GM12878 (cell line): ENCODE measurements around the gene GVQW3. TPM values are rescaled to one million over a fixed set of nuclear protein-coding genes. Genes with fewer than 3 reads are reported as not detected.

ENCODE experiments used
- ATAC-seq: fragments of 200-7000 bp; cut with Tn5 transposase; 3 replicates; pipeline ENCODE4 v1.9.1; 2020; ENCODE audit warnings: mild to moderate bottlenecking, moderate library complexity
- BruUV-seq: library from RNA; stranded (reverse); fragments of 400-500 nt; replicated peaks from 2 replicates; lab custom pipeline; 2021; lab: Mats Ljungman, UMichigan
- CTCF ChIA-PET: fragments of 300-600 bp; sonication (Branson Sonifier 250); formaldehyde crosslinking; extraction: SDS; loops from one replicate; lab custom pipeline; 2021; ENCODE audit warnings: inconsistent platforms; lab: Yijun Ruan, JAX
- POLR2A ChIA-PET: fragments of 350-600 bp; formaldehyde crosslinking; extraction: SDS; loops from one replicate; lab custom pipeline; 2021; ENCODE audit warnings: inconsistent platforms; lab: Charles Lee
- RAD21 ChIA-PET: fragments of 300-600 bp; sonication (Branson Sonifier 250); formaldehyde crosslinking; loops from one replicate; lab custom pipeline; 2023; ENCODE audit warnings: antibody characterized with exemption; ENCODE audit not compliant: unreplicated experiment; lab: Charles Lee
- SMC1A ChIA-PET: fragments of 300-600 bp; sonication (Branson Sonifier 250); formaldehyde crosslinking; loops from one replicate; lab custom pipeline; 2023; ENCODE audit not compliant: unreplicated experiment, uncharacterized antibody; lab: Charles Lee
- DNase-seq: peaks from one replicate; pipeline ENCODE4 v3.0.0-alpha.2; 2011; ENCODE audit warnings: low read depth, low spot score
- FAIRE-seq: peaks from 3 replicates; lab custom pipeline; 2011; peaks lifted over from hg19 to GRCh38; lab: Jason Lieb, UNC
- H2AFZ ChIP-seq: 2 replicates; pipeline ENCODE4 v1.6.0; 2011; ENCODE audit warnings: low read depth, low read length, control low read depth; ENCODE audit not compliant: control insufficient read depth
- H3K27ac ChIP-seq: 2 replicates; pipeline ENCODE4 v1.5.1; 2011; ENCODE audit warnings: control low read depth; ENCODE audit not compliant: control insufficient read depth, insufficient read depth
- H3K27me3 ChIP-seq, 2 experiments: replicated peaks in 1 of 2; 2 replicates each; pipeline versions ENCODE4 v1.6.0 to v1.6.1; 2011; ENCODE audit warnings: low read length in 1 of 2; ENCODE audit not compliant: control insufficient read depth in 2 of 2, insufficient read depth in 2 of 2
- H3K36me3 ChIP-seq, 2 experiments: 2 replicates each; pipeline ENCODE4 v1.5.1; 2011; ENCODE audit warnings: low read length in 1 of 2; ENCODE audit not compliant: control insufficient read depth in 2 of 2, insufficient read depth in 2 of 2
- H3K4me1 ChIP-seq: 2 replicates; pipeline ENCODE4 v1.6.1; 2011; ENCODE audit warnings: mild to moderate bottlenecking, low read length, moderate library complexity, mixed read lengths; ENCODE audit not compliant: control insufficient read depth, insufficient read depth
- H3K4me2 ChIP-seq: 2 replicates; pipeline ENCODE4 v1.6.0; 2011; ENCODE audit warnings: control low read depth; ENCODE audit not compliant: control insufficient read depth, insufficient read depth
- H3K4me3 ChIP-seq: fragments of 200-600 bp; sonication (generic); 2 replicates; pipeline ENCODE4 v1.5.1; 2016
- H3K79me2 ChIP-seq: 2 replicates; pipeline ENCODE4 v1.6.0; 2011; ENCODE audit warnings: low read length; ENCODE audit not compliant: control insufficient read depth, insufficient read depth
- H3K9ac ChIP-seq: 2 replicates; pipeline ENCODE4 v1.8.0; 2011; ENCODE audit warnings: low read length, control low read depth, mixed read lengths; ENCODE audit not compliant: control insufficient read depth, insufficient read depth
- H3K9me3 ChIP-seq: replicated peaks from 3 replicates; pipeline ENCODE4 v1.5.1; 2011; ENCODE audit warnings: mild to moderate bottlenecking, low read length; ENCODE audit not compliant: control insufficient read depth, insufficient read depth
- H4K20me1 ChIP-seq: 2 replicates; pipeline ENCODE4 v1.6.0; 2011; ENCODE audit not compliant: control insufficient read depth, insufficient read depth
- BACH1 ChIP-seq: fragments of 450-650 bp; IDR thresholded peaks from 2 replicates; pipeline ENCODE4 v1.6.1; 2017; ENCODE audit warnings: mild to moderate bottlenecking, borderline replicate concordance
- CBX5 ChIP-seq: sonication (generic); IDR thresholded peaks from 2 replicates; pipeline ENCODE4 v1.6.1; 2016; ENCODE audit warnings: low read depth, moderate library complexity, mild to moderate bottlenecking, inconsistent platforms
- RAD21 ChIP-seq: IDR thresholded peaks from 2 replicates; pipeline ENCODE4 v1.6.1; 2011; ENCODE audit warnings: mild to moderate bottlenecking, low read depth, low read length, moderate library complexity; ENCODE audit not compliant: insufficient read depth
- SMC3 ChIP-seq: IDR thresholded peaks from 2 replicates; pipeline ENCODE4 v1.6.1; 2011; ENCODE audit warnings: low read length, improper control_type of control experiment, borderline replicate concordance
- SUPT20H ChIP-seq: IDR thresholded peaks from 2 replicates; pipeline ENCODE4 v1.6.1; 2011; ENCODE audit warnings: low read depth, mild to moderate bottlenecking, low read length, moderate library complexity, borderline replicate concordance; ENCODE audit not compliant: control insufficient read depth
- WGBS: methylation state at CpG from one replicate; pipeline ENCODE4 v1.1.6; 2016; ENCODE audit warnings: low lambda C conversion rate; ENCODE audit not compliant: insufficient replicate concordance, insufficient coverage; ENCODE audit errors: missing lambda C conversion rate; 5-methylcytosine and 5-hydroxymethylcytosine counted together
- in situ Hi-C: fragments of 300-500 bp; cut with MboI; formaldehyde crosslinking; loops from 9 replicates; pipeline ENCODE4 v1.14.3; 2018; ENCODE audit warnings: mixed read lengths
- intact Hi-C: fragments of 100-400 bp; cut with micrococcal nuclease; formaldehyde crosslinking; loops from one replicate; pipeline ENCODE4 v1.14.2; 2022; ENCODE audit not compliant: unreplicated experiment
- polyA plus RNA-seq, 11 experiments: library from polyadenylated mRNA; depleted of rRNA in 4 of 11; unstranded in 6 of 11; stranded (reverse) in 5 of 11; fragments of >200 nt; fragmentation: Nextera tagmentation in 4 of 11; fragmentation: Illumina TruSeq in 1 of 11; extraction: Ambion mirVana in 4 of 11; extraction: Trizol in 1 of 11; gene quantifications; 1 replicate in 1 of 11; 2 replicates in 10 of 11; pipeline versions ENCODE4 v1.2.1 to v1.2.3, GENCODE V29; 2011 to 2016; ENCODE audit warnings: inconsistent platforms in 2 of 11, missing spikeins in 2 of 11, low read depth in 1 of 11
- total RNA-seq, 4 experiments: library from RNA; depleted of rRNA in 3 of 4; stranded (reverse); fragments of >200 nt in 3 of 4; fragmentation: Illumina TruSeq in 1 of 4; extraction: Trizol in 1 of 4; gene quantifications; 2 replicates each; pipeline versions ENCODE4 v1.2.1 to v1.2.3, GENCODE V29; 2013 to 2021
- TF ChIP-seq, protein P1 (sequence below): IDR thresholded peaks from 2 replicates; pipeline ENCODE4 v1.6.1; 2012; ENCODE audit warnings: mild to moderate bottlenecking, low read depth, low read length
- TF ChIP-seq, protein P2 (sequence below), 3 experiments: IDR thresholded peaks in 2 of 3; conservative IDR thresholded peaks in 1 of 3; 2 replicates each; pipeline ENCODE4 v1.5.1; 2011; ENCODE audit warnings: low read depth in 3 of 3, low read length in 3 of 3, mild to moderate bottlenecking in 3 of 3, control low read depth in 2 of 3, moderate library complexity in 2 of 3, inconsistent platforms in 1 of 3, mixed read lengths in 1 of 3; ENCODE audit not compliant: control insufficient read depth in 2 of 3, insufficient read depth in 1 of 3; ENCODE audit errors: extremely low read depth in 1 of 3

GVQW3 gene
- total and polyA plus RNA-seq, 10 of the 15 experiments (the other 5 are each of a cell fraction or from before 2014, with no cell fraction given), result 0.13 to 3.3 (median 1.7) TPM

DNA sequence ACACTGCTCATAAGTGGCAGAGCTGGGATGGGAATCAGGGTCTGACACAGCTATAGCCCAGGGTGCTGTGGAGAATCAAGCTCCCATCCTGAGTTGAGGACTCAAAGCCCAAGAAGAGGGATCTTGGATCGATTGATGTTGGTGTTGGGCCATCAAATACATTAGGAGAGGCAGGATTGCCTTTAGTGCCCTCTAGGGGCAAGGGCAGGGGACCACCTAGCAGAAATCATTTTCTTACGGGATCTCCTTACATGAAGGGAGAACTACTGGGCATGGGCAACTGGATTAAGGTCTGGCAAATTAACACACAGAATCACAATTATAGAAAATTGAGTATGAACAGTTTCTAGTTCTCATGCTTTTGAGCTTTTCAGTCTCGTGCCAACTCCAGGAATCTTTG, 38.8 kb downstream of the GVQW3 start:
- ATAC-seq (peak; percentile 48), DNase-seq (no peak), FAIRE-seq (no peak)
- whole genome bisulfite sequencing, result 32% methylated on average over 3 of the region's 3 CpGs
- H3K4me3 ChIP-seq, result no peak overlapping the region
- intact Hi-C loops, result no loop called here
- no peak overlapping the region for H3K9ac ChIP-seq
- H3K4me2 ChIP-seq, result no peak overlapping the region
- no peaks in the 10 kb centered on the region for H3K36me3 ChIP-seq
- RAD21 ChIA-PET, result no interaction called here
- POLR2A ChIA-PET, result no interaction called here
- no TSS peak for BruUV-seq
- H4K20me1 ChIP-seq, result no peaks in the 10 kb centered on the region
- no peak for TF ChIP-seq BACH1
- no peak for TF ChIP-seq CBX5
- TF ChIP-seq, protein P1, sequence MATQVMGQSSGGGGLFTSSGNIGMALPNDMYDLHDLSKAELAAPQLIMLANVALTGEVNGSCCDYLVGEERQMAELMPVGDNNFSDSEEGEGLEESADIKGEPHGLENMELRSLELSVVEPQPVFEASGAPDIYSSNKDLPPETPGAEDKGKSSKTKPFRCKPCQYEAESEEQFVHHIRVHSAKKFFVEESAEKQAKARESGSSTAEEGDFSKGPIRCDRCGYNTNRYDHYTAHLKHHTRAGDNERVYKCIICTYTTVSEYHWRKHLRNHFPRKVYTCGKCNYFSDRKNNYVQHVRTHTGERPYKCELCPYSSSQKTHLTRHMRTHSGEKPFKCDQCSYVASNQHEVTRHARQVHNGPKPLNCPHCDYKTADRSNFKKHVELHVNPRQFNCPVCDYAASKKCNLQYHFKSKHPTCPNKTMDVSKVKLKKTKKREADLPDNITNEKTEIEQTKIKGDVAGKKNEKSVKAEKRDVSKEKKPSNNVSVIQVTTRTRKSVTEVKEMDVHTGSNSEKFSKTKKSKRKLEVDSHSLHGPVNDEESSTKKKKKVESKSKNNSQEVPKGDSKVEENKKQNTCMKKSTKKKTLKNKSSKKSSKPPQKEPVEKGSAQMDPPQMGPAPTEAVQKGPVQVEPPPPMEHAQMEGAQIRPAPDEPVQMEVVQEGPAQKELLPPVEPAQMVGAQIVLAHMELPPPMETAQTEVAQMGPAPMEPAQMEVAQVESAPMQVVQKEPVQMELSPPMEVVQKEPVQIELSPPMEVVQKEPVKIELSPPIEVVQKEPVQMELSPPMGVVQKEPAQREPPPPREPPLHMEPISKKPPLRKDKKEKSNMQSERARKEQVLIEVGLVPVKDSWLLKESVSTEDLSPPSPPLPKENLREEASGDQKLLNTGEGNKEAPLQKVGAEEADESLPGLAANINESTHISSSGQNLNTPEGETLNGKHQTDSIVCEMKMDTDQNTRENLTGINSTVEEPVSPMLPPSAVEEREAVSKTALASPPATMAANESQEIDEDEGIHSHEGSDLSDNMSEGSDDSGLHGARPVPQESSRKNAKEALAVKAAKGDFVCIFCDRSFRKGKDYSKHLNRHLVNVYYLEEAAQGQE, result no peak
- TF ChIP-seq RAD21, result peak; percentile 47
- no peak for TF ChIP-seq SUPT20H
- TF ChIP-seq, protein P2, sequence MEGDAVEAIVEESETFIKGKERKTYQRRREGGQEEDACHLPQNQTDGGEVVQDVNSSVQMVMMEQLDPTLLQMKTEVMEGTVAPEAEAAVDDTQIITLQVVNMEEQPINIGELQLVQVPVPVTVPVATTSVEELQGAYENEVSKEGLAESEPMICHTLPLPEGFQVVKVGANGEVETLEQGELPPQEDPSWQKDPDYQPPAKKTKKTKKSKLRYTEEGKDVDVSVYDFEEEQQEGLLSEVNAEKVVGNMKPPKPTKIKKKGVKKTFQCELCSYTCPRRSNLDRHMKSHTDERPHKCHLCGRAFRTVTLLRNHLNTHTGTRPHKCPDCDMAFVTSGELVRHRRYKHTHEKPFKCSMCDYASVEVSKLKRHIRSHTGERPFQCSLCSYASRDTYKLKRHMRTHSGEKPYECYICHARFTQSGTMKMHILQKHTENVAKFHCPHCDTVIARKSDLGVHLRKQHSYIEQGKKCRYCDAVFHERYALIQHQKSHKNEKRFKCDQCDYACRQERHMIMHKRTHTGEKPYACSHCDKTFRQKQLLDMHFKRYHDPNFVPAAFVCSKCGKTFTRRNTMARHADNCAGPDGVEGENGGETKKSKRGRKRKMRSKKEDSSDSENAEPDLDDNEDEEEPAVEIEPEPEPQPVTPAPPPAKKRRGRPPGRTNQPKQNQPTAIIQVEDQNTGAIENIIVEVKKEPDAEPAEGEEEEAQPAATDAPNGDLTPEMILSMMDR (IDR thresholded peaks at IDR 0.05 in 2 of 3, conservative IDR thresholded peaks at IDR 0.05 in 1 of 3; ENCODE audit: control insufficient read depth in 2 of 3, extremely low read depth in 1 of 3, insufficient read depth in 1 of 3, low read depth in 3 of 3, low read length in 3 of 3), result peak; percentile 45 to 66 (median 57); a peak in 5 of 6 replicates
- peak; percentile 21; the same call in 1 of the 2 replicates for TF ChIP-seq SMC3
- CTCF ChIA-PET, result interaction anchor here (0.7 to 1.5 kb wide), 7 partner anchors 9 to 212 kb away, joined by 3 to 4 read pairs (median 3); no protein-coding TSS in a partner anchor
- no peak overlapping the region for H3K27ac ChIP-seq
- H3K9me3 ChIP-seq, result no peaks in the 10 kb centered on the region
- H3K4me1 ChIP-seq, result peaks cover 5% of the 10 kb centered on the region
- H3K79me2 ChIP-seq, result no peaks in the 10 kb centered on the region
- no peaks in the 10 kb centered on the region for H3K27me3 ChIP-seq
- in situ Hi-C loops, result no loop called here
- SMC1A ChIA-PET, result interaction anchor here (1.2 to 1.3 kb wide), 2 partner anchors 22 to 27 kb away, joined by 3 read pairs; no protein-coding TSS in a partner anchor
- H2AFZ ChIP-seq, result no peak overlapping the region
